Hepatic stellate cell (primary cell): ENCODE data around the gene FAM156A.
A peak's percentile ranks its signal among the peaks of the same experiment; 100 is the strongest.
"Not testable (repeated sequence)": the region's sequence is repeated elsewhere in the genome, so short reads cannot be mapped to it uniquely, and the experiment has no call there.

ENCODE experiments used
- DNase-seq: peaks from one replicate; pipeline ENCODE4 v3.0.0; 2011; ENCODE audit warnings: low spot score

FAM156A gene

GRCh38 chrX:52966993-52967738, 8.8 kb upstream of the FAM156A start:
- not testable (repeated sequence) for DNase-seq

GRCh38 chrX:52958961-52959360, 643 bp upstream of the FAM156A start:
- DNase-seq = not testable (repeated sequence)

- not testable (repeated sequence) for DNase-seq
Measured at GRCh38 chrX:52949884-52950283, 8.4 kb downstream of the FAM156A start.

- not testable (repeated sequence) for DNase-seq
Measured at GRCh38 chrX:52949325-52949724, 9.0 kb downstream of the FAM156A start.

GRCh38 chrX:52948265-52948664, 10.1 kb downstream of the FAM156A start:
- DNase-seq = not testable (repeated sequence)

- DNase-seq = not testable (repeated sequence)
Measured at GRCh38 chrX:52947501-52947900, 10.8 kb downstream of the FAM156A start.

GRCh38 chrX:52945838-52946494, 12.4 kb downstream of the FAM156A start:
- not testable (repeated sequence) for DNase-seq

- not testable (repeated sequence) for DNase-seq
Measured at GRCh38 chrX:52941728-52942127, 16.6 kb downstream of the FAM156A start.

- not testable (repeated sequence) for DNase-seq
Measured at GRCh38 chrX:52940704-52941103, 17.6 kb downstream of the FAM156A start.

GRCh38 chrX:52935470-52935784, 22.9 kb downstream of the FAM156A start:
- DNase-seq = not testable (repeated sequence)

GRCh38 chrX:52934704-52935469, 23.4 kb downstream of the FAM156A start:
- DNase-seq = peak; percentile 93

GRCh38 chrX:52933976-52934703, 24.2 kb downstream of the FAM156A start:
- DNase-seq = peak; percentile 20

- DNase-seq = no peak
Measured at GRCh38 chrX:52933213-52933612, 25.1 kb downstream of the FAM156A start.

GRCh38 chrX:52930214-52930613, 28.1 kb downstream of the FAM156A start:
- DNase-seq = not testable (repeated sequence)

- DNase-seq = peak; percentile 16
Measured at GRCh38 chrX:52923781-52924241, 34.5 kb downstream of the FAM156A start.

GRCh38 chrX:52914704-52915103, 43.6 kb downstream of the FAM156A start:
- not testable (repeated sequence) for DNase-seq

- not testable (repeated sequence) for DNase-seq
Measured at GRCh38 chrX:52913681-52914080, 44.6 kb downstream of the FAM156A start.

GRCh38 chrX:52909313-52909969, 48.9 kb downstream of the FAM156A start:
- DNase-seq = not testable (repeated sequence)

- DNase-seq = not testable (repeated sequence)
Measured at GRCh38 chrX:52907900-52908299, 50.4 kb downstream of the FAM156A start.

GRCh38 chrX:52907137-52907536, 51.2 kb downstream of the FAM156A start:
- not testable (repeated sequence) for DNase-seq

- not testable (repeated sequence) for DNase-seq
Measured at GRCh38 chrX:52906072-52906471, 52.2 kb downstream of the FAM156A start.
